ENCODE measurements around the gene KISS1R.
"Not testable (repeated sequence)": the region's sequence is repeated elsewhere in the genome, so short reads cannot be mapped to it uniquely, and the experiment has no call there.

KISS1R gene

DNA sequence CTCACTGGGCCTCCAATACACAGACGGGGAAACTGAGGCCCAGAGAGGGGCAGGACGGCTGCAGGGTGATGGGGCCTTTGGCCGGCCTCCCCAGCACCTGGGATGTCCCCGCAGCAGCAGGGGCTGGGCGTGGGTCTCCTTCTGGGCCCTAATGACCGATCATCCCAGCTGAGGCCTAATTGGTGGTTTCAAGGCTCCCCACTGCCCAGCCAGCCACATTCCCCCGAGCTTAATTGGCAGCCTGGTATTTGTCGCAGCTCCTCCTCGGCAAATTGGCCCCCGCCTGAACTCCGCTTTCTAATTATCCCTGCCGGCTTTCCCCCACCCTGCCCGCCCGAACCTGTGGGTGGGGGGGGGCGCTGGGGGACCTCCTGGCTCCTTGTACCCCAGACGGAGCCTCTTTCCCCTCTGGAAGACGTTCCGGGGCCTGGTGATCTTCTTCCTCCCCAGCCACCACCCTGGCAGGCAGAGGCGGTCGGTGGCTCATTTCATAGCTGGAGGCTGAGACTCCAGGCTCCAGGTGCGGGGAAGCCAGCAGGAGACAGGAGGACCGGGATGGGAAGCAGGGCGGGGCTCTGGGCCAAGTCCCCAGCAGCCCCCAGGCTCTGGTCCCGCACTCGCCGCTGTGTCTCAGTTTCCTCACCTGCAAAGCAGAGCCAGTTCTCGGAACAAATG is 39.8 kb downstream of the KISS1R start (continued):
- TF ChIP-seq, protein P1, sequence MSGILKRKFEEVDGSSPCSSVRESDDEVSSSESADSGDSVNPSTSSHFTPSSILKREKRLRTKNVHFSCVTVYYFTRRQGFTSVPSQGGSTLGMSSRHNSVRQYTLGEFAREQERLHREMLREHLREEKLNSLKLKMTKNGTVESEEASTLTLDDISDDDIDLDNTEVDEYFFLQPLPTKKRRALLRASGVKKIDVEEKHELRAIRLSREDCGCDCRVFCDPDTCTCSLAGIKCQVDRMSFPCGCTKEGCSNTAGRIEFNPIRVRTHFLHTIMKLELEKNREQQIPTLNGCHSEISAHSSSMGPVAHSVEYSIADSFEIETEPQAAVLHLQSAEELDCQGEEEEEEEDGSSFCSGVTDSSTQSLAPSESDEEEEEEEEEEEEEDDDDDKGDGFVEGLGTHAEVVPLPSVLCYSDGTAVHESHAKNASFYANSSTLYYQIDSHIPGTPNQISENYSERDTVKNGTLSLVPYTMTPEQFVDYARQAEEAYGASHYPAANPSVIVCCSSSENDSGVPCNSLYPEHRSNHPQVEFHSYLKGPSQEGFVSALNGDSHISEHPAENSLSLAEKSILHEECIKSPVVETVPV (CRISPR knock-in tag; IDR thresholded peaks at IDR 0.05) = no peak
- TF ChIP-seq ISL1 (CRISPR knock-in tag; IDR thresholded peaks at IDR 0.05) (no peak), BACH2 (CRISPR knock-in tag; IDR thresholded peaks at IDR 0.05; ENCODE audit: borderline replicate concordance) (no peak)
- TF ChIP-seq, protein P2, sequence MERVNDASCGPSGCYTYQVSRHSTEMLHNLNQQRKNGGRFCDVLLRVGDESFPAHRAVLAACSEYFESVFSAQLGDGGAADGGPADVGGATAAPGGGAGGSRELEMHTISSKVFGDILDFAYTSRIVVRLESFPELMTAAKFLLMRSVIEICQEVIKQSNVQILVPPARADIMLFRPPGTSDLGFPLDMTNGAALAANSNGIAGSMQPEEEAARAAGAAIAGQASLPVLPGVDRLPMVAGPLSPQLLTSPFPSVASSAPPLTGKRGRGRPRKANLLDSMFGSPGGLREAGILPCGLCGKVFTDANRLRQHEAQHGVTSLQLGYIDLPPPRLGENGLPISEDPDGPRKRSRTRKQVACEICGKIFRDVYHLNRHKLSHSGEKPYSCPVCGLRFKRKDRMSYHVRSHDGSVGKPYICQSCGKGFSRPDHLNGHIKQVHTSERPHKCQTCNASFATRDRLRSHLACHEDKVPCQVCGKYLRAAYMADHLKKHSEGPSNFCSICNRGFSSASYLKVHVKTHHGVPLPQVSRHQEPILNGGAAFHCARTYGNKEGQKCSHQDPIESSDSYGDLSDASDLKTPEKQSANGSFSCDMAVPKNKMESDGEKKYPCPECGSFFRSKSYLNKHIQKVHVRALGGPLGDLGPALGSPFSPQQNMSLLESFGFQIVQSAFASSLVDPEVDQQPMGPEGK (CRISPR knock-in tag; IDR thresholded peaks at IDR 0.05; ENCODE audit: borderline replicate concordance) = no peak

DNA sequence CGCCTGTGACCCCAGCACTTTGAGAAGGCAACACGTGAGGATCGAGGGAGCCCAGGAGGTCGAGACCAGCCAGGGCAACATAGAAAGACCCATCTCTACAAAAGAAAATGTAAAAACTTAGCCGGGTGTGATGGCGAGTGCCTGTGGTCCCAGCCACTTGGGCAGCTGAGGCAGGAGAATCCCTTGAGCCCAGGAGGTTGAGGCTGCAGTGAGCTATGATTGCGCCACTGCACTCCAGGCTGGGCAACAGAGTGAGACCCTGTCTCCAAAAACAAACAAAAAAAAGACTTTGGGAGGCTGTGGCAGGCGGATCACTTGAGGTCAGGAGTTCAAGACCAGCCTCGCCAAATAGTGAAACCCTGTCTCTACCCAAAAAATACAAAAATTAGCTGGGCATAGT is 40.4 kb downstream of the KISS1R start:
- ATAC-seq = not testable (repeated sequence)

DNA sequence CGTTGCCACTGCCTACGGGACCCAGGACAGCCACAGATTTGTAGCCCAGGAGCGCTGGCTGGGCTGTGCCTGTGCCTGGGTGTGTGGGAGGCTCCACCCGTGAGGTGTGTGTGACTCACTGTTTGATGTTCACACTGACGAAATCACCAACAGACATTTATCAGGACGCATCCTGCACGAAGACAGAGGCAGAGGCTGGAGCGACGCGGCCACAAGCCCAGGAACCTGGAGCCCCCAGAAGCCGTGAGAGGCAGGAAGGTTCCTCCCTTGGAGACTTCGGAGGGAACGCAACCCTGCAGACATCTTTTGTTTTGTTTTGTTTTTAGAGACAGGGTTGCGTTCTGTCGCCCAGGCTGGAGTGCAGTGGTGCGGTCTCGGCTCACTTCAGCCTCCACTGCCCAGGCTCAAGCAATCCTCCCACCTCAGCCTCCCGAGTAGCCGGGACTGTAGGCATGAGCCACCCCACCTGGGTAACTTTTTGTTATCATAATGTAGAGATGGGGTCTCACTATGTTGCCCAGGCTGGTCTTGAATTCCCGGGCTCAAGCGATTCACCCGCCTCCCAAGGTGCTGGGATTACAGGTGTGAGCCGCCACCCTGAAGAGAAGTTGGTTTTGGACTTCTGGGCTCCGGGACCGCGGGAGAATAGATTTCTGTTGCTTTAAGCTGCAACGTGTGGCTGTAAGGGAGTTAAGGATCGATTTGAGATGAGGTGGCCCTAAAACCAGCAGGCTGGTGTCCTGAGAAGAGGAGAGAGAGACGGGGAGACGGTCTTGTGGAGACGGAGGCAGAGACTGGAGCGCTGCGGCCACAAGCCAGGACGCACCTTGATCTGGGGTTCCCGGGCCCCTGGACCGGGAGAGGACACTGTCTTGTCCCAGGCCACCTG is 42.1 kb downstream of the KISS1R start:
- TF ChIP-seq PPARA (CRISPR knock-in tag; IDR thresholded peaks at IDR 0.05; ENCODE audit: borderline replicate concordance) (no peak), BACH2 (CRISPR knock-in tag; IDR thresholded peaks at IDR 0.05; ENCODE audit: borderline replicate concordance) (no peak), ZNF70 (CRISPR knock-in tag; IDR thresholded peaks at IDR 0.05) (no peak), ZFP3 (CRISPR knock-in tag; IDR thresholded peaks at IDR 0.05) (no peak), GLIS3 (CRISPR knock-in tag; IDR thresholded peaks at IDR 0.05) (no peak), TCF4 (CRISPR knock-in tag; IDR thresholded peaks at IDR 0.05; ENCODE audit: borderline replicate concordance) (no peak), ESRRG (CRISPR knock-in tag; IDR thresholded peaks at IDR 0.05) (no peak), ZFP30 (CRISPR knock-in tag; IDR thresholded peaks at IDR 0.05) (no peak), SNAI2 (CRISPR knock-in tag; IDR thresholded peaks at IDR 0.05) (no peak)
- TF ChIP-seq, protein P3, sequence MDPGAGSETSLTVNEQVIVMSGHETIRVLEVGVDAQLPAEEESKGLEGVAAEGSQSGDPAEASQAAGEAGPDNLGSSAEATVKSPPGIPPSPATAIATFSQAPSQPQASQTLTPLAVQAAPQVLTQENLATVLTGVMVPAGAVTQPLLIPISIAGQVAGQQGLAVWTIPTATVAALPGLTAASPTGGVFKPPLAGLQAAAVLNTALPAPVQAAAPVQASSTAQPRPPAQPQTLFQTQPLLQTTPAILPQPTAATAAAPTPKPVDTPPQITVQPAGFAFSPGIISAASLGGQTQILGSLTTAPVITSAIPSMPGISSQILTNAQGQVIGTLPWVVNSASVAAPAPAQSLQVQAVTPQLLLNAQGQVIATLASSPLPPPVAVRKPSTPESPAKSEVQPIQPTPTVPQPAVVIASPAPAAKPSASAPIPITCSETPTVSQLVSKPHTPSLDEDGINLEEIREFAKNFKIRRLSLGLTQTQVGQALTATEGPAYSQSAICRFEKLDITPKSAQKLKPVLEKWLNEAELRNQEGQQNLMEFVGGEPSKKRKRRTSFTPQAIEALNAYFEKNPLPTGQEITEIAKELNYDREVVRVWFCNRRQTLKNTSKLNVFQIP (CRISPR knock-in tag; IDR thresholded peaks at IDR 0.05; ENCODE audit: borderline replicate concordance, low read depth) = no peak
- TF ChIP-seq, protein P1 (CRISPR knock-in tag; IDR thresholded peaks at IDR 0.05) = no peak
- TF ChIP-seq, protein P2 (CRISPR knock-in tag; IDR thresholded peaks at IDR 0.05; ENCODE audit: borderline replicate concordance) = no peak
- ATAC-seq = no peak

DNA sequence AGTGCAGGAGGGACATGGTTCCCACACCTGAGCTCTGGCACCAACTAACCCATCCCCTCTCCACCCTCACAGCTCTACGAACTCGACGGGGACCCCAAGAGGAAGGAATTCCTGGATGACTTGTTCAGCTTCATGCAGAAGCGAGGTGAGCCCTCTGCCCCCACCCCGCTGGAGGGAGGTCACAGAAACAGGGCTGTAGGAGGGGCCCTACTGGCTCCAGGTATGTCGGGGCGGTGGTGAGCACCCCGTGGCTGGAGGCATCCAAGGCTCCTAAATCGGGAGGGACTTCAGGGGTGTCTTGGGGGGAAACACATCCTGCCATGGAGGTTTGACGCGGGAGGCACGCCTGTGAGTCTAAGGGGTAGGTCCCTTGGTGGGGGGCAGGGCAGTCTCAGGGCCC is 42.9 kb downstream of the KISS1R start:
- no peak for ATAC-seq
- TF ChIP-seq, protein P3 (CRISPR knock-in tag; IDR thresholded peaks at IDR 0.05; ENCODE audit: borderline replicate concordance, low read depth) = no peak
- TF ChIP-seq ZC3H10 (CRISPR knock-in tag; IDR thresholded peaks at IDR 0.05) (no peak), ESRRG (CRISPR knock-in tag; IDR thresholded peaks at IDR 0.05) (no peak), ZNF8 (CRISPR knock-in tag; IDR thresholded peaks at IDR 0.05) (no peak), GLIS3 (CRISPR knock-in tag; IDR thresholded peaks at IDR 0.05) (no peak), ZNF70 (CRISPR knock-in tag; IDR thresholded peaks at IDR 0.05) (no peak), ZNF565 (CRISPR knock-in tag; conservative IDR thresholded peaks at IDR 0.05; ENCODE audit: low read depth) (no peak), SNAI2 (CRISPR knock-in tag; IDR thresholded peaks at IDR 0.05) (no peak), TOX (CRISPR knock-in tag; IDR thresholded peaks at IDR 0.05; ENCODE audit: borderline replicate concordance) (no peak), BACH2 (CRISPR knock-in tag; IDR thresholded peaks at IDR 0.05; ENCODE audit: borderline replicate concordance) (no peak)
- TF ChIP-seq, protein P4, sequence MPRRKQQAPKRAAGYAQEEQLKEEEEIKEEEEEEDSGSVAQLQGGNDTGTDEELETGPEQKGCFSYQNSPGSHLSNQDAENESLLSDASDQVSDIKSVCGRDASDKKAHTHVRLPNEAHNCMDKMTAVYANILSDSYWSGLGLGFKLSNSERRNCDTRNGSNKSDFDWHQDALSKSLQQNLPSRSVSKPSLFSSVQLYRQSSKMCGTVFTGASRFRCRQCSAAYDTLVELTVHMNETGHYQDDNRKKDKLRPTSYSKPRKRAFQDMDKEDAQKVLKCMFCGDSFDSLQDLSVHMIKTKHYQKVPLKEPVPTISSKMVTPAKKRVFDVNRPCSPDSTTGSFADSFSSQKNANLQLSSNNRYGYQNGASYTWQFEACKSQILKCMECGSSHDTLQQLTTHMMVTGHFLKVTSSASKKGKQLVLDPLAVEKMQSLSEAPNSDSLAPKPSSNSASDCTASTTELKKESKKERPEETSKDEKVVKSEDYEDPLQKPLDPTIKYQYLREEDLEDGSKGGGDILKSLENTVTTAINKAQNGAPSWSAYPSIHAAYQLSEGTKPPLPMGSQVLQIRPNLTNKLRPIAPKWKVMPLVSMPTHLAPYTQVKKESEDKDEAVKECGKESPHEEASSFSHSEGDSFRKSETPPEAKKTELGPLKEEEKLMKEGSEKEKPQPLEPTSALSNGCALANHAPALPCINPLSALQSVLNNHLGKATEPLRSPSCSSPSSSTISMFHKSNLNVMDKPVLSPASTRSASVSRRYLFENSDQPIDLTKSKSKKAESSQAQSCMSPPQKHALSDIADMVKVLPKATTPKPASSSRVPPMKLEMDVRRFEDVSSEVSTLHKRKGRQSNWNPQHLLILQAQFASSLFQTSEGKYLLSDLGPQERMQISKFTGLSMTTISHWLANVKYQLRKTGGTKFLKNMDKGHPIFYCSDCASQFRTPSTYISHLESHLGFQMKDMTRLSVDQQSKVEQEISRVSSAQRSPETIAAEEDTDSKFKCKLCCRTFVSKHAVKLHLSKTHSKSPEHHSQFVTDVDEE (CRISPR knock-in tag; IDR thresholded peaks at IDR 0.05) = no peak
- TF ChIP-seq, protein P1 (CRISPR knock-in tag; IDR thresholded peaks at IDR 0.05) = no peak

Measured in SK-N-SH treated with all-trans-retinoic acid at 6 μM for 48 hours (cell line).